Activated naive CD8-positive, alpha-beta T cell treated with anti-CD3 and anti-CD28 coated beads, Interleukin-2, amount 50 U/mL, for 24 hours (primary cell): ENCODE data around the gene DPM3.

Source experiments
- ATAC-seq: fragments of 150-1000 bp; cut with Tn5 transposase; one replicate; pipeline ENCODE4 v1.10.0; 2021
- DNase-seq: peaks from one replicate; pipeline ENCODE4 v3.0.0; 2021
- H3K27ac Mint-ChIP-seq: one replicate; pipeline ENCODE4 v1.8.0; 2021; ENCODE audit warnings: mild to moderate bottlenecking, mixed read lengths
- H3K27me3 Mint-ChIP-seq: one replicate; pipeline ENCODE4 v1.8.0; 2021; ENCODE audit warnings: mixed read lengths
- H3K36me3 Mint-ChIP-seq: one replicate; pipeline ENCODE4 v1.8.0; 2021; ENCODE audit warnings: low read depth, mixed read lengths
- H3K4me1 Mint-ChIP-seq: one replicate; pipeline ENCODE4 v1.8.0; 2021; ENCODE audit warnings: mixed read lengths
- H3K4me3 Mint-ChIP-seq: one replicate; pipeline ENCODE4 v1.8.0; 2021; ENCODE audit warnings: mild to moderate bottlenecking, moderate library complexity, mixed read lengths
- H3K9me3 Mint-ChIP-seq: one replicate; pipeline ENCODE4 v1.8.0; 2021; ENCODE audit warnings: mixed read lengths

Gene DPM3

GRCh38 chr1:155179112-155180031 lies 39.0 kb upstream of the DPM3 start:
- Mint-ChIP-seq H3K9me3 (no peaks in the 10 kb centered on the region), H3K36me3 (peaks cover 2% of the 10 kb centered on the region), H3K27ac (no peak overlapping the region), H3K27me3 (no peaks in the 10 kb centered on the region), H3K4me3 (no peak overlapping the region), H3K4me1 (peaks cover 22% of the 10 kb centered on the region)
- DNase-seq (no peak), ATAC-seq (no peak)

DNA sequence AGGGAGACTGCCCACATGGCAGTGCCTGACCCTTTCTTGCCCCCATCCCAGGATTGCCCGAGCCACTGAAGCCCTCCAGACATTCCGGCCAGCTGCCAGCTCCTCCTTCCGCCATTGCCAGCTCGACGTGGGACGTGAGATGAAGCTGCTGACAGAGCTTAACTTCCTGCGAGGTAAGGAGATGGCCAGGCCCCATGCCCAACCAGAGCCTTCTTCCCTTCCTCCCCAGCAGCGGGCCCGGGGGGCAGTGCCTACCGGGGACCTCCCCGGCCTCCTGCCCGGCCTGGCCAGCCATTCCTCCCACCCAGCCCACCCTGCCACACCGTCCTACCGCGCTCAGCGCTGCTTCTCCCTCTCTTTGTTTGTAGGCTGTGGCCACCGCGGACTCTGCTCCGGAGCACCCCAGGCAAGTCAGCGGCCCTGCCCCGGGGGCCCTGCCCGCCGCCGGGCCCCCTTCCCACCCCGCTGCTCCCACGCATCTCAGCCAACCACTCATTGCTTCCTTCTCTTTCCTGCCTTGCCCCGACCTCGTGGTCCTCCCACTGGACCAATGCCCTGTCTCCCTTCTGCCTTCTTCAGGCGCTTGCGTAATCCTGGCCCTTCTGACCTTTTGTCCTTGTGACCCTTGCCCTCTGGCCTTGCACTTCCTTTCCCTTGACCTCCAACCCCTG lies 38.2 kb upstream of the DPM3 start:
- Mint-ChIP-seq H3K27ac (no peak overlapping the region), H3K27me3 (no peaks in the 10 kb centered on the region), H3K9me3 (no peaks in the 10 kb centered on the region), H3K36me3 (peaks cover 2% of the 10 kb centered on the region), H3K4me3 (no peak overlapping the region), H3K4me1 (peaks cover 27% of the 10 kb centered on the region)
- DNase-seq (no peak), ATAC-seq (no peak)

DNA sequence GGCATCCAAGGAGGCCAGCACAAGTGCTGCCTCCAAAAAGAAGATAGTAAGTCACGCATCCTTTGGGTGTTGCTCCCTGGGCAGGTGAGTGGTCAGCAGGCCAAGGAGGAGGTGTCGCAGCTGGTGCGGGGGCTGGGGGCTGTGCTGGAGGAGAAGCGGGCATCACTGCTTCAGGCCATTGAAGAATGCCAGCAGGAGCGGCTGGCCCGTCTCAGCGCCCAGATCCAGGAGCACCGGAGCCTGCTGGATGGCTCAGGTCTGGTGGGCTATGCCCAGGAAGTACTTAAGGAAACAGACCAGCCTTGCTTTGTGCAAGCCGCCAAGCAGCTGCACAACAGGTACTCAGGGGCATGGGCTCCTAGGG lies 37.6 kb upstream of the DPM3 start:
- Mint-ChIP-seq H3K27ac (no peak overlapping the region), H3K36me3 (peaks cover 7% of the 10 kb centered on the region), H3K9me3 (no peaks in the 10 kb centered on the region), H3K4me3 (no peak overlapping the region), H3K27me3 (peaks cover 2% of the 10 kb centered on the region), H3K4me1 (peaks cover 34% of the 10 kb centered on the region)
- no peak for ATAC-seq
- no peak for DNase-seq

- H3K9me3 Mint-ChIP-seq = no peaks in the 10 kb centered on the region
- no peak overlapping the region for H3K4me3 Mint-ChIP-seq
- peaks cover 2% of the 10 kb centered on the region for H3K27me3 Mint-ChIP-seq
- ATAC-seq = no peak
- H3K36me3 Mint-ChIP-seq = peaks cover 10% of the 10 kb centered on the region
- H3K4me1 Mint-ChIP-seq = peaks cover 36% of the 10 kb centered on the region
- no peak for DNase-seq
- no peak overlapping the region for H3K27ac Mint-ChIP-seq
Measured at GRCh38 chr1:155177192-155177917, 37.0 kb upstream of the DPM3 start.

DNA sequence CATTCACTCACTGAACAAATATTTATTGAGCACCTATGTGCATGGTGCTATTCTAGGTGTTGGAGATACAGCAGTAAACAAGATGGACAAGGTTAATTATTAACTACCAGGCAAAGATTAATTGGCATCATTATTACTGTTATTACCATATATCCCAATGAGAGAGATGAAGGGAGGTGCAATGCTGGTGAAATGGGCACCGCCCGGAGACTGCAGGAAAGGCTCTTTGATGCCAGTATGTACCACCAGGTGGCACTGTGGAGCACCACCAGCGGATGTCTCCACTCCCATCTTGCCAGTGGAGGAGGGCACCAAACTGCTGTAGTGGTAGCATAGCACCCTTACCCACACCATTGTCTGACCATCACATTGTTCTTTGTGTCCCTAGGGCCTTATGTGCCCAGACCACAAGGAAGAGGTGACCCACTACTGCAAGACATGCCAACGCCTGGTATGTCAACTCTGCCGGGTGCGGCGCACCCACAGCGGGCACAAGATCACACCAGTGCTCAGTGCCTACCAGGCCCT lies 36.3 kb upstream of the DPM3 start:
- DNase-seq (peak; percentile 92), ATAC-seq (peak; percentile 47)
- Mint-ChIP-seq H3K27ac (no peak overlapping the region), H3K4me3 (no peak overlapping the region), H3K27me3 (peaks cover 2% of the 10 kb centered on the region), H3K9me3 (no peaks in the 10 kb centered on the region), H3K4me1 (peaks cover 44% of the 10 kb centered on the region), H3K36me3 (peaks cover 16% of the 10 kb centered on the region)

DNA sequence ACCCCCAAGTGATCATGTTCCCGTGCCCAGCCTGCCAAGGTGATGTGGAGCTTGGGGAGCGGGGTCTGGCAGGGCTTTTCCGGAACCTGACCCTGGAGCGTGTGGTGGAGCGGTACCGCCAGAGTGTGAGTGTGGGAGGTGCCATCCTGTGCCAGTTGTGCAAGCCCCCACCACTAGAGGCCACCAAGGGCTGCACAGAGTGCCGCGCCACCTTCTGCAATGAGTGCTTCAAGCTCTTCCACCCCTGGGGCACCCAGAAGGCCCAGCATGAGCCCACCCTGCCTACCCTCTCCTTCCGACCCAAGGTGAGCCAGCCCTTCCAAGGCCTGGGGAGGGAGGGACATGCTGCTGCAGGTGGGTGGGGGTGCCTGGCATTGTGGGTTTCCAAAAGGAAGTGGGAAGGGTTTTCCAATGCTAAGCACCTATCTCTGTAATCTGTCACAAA lies 35.6 kb upstream of the DPM3 start:
- Mint-ChIP-seq H3K36me3 (peaks cover 17% of the 10 kb centered on the region), H3K27ac (no peak overlapping the region), H3K27me3 (peaks cover 2% of the 10 kb centered on the region), H3K4me3 (no peak overlapping the region), H3K4me1 (peaks cover 48% of the 10 kb centered on the region), H3K9me3 (no peaks in the 10 kb centered on the region)
- ATAC-seq = no peak
- DNase-seq = peak; percentile 35

- peak overlapping the region; percentile 67 for H3K27ac Mint-ChIP-seq
Measured at GRCh38 chr1:155175281-155175926, 35.1 kb upstream of the DPM3 start.

DNA sequence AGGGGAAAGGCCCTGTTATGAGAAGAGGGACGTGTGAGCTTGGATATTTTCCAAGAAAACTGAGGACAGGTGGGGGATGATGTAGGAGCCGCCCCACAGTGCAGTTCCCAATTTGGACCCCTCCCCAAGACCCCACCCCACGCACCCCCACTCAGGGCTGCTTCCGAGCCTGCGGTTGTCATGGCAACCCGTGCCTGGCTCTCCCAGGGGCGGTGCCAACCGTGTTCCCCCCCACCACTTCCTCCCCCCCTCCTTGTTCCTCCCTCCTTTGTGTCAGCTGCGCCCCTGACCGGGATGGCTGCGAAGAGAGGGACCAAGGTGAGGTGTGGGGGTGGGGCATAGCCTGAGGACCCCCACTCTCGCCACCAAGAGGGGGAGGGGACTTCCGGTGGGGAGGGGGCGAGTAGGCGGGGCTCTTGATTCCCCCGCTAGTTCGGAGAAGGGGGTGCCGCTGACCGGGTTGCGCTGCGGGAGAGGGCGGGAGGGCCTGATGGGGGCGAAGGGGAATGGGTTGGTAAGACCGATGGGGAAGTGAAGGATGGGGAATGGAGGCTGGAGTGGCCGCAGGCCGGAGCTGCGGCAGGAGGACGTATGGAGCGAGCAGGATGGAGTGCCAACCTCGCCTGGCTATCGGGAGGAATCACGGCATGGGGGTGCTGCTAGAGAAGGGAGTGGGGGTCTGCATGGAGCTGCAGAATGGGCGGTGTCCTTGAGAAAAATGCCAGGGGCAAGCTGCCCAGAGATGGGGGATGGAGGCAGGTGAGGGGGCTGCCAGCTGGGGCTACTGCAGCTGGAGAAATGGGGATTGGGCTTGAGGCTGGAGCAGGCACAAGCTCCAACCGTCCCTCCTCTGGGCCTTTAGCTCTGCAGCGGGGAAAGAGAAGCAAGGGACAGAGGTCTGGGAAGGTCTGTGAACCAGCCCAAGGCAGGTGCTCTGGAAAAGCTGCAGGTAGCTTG lies 34.3 kb upstream of the DPM3 start:
- Mint-ChIP-seq H3K4me1 (peaks cover 50% of the 10 kb centered on the region), H3K27ac (peak overlapping the region; percentile 99), H3K27me3 (peaks cover 2% of the 10 kb centered on the region), H3K9me3 (no peaks in the 10 kb centered on the region), H3K36me3 (peaks cover 25% of the 10 kb centered on the region), H3K4me3 (peak overlapping the region; percentile 99)
- no peak for ATAC-seq
- DNase-seq = peak; percentile 57

More at GRCh38 chr1:155175281-155175926, 35.1 kb upstream of the DPM3 start:
- H3K9me3 Mint-ChIP-seq = no peaks in the 10 kb centered on the region
- H3K4me1 Mint-ChIP-seq = peaks cover 49% of the 10 kb centered on the region
- ATAC-seq = no peak
- DNase-seq = no peak
- peaks cover 2% of the 10 kb centered on the region for H3K27me3 Mint-ChIP-seq
- H3K4me3 Mint-ChIP-seq = peak overlapping the region; percentile 99
- peaks cover 20% of the 10 kb centered on the region for H3K36me3 Mint-ChIP-seq

- H3K9me3 Mint-ChIP-seq = no peaks in the 10 kb centered on the region
- H3K4me1 Mint-ChIP-seq = peaks cover 50% of the 10 kb centered on the region
- H3K27me3 Mint-ChIP-seq = peaks cover 2% of the 10 kb centered on the region
- peaks cover 32% of the 10 kb centered on the region for H3K36me3 Mint-ChIP-seq
- peak within 1 kb of the TSS; percentile 99 for H3K27ac Mint-ChIP-seq
- DNase-seq = peak; percentile 79
- ATAC-seq = peak; percentile 34
- H3K4me3 Mint-ChIP-seq = peak within 1 kb of the TSS; percentile 99
Measured at GRCh38 chr1:155173478-155174323, 33.4 kb upstream of the DPM3 start, which contains the start of gene TRIM46. TRIM46 (plus strand) TSS chr1:155173849; CDS start chr1:155173967, 118 bp downstream.

DNA sequence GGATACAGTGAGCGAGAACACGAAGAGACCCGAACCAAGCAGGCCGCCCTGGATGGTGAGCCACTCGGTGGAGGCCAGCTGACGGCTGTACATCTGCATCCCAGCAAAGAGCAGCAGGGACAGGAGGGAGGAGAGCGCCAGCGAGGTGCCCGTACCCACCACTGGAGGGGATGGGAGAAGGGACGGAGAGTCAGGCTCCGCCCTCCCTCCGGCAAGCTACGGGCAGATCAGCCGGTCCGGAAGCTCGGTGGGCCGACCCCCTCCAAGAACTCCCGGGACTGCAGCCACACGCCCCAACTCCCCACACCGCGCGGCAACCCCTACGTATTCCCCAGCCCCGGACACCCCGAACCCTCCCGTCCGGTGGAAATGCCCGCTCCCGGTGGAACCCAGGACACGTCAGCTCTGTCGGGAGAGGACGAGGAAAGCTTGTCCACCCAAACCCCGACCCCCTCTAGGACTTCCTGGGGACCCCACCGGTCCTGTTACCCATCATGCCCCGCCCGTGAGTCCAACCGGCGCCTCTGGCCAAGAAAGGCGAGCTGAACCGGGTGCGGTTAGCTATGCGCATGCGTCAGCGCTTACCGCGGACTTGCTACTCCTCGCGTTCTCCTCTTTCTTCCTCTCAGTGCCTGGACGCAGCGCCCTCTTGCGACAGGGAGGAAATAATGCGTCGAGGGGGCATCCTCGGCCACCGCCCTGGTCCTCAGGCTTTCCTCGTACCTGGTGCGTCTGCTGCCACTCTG lies 32.6 kb upstream of the DPM3 start, which contains the start of gene KRTCAP2:
TSS of gene KRTCAP2 (minus strand) at position 573 of the 746 bp plus-strand sequence. CDS start at position 493, 80 bp downstream.
- Mint-ChIP-seq H3K4me1 (peaks cover 52% of the 10 kb centered on the region), H3K9me3 (no peaks in the 10 kb centered on the region)
- ATAC-seq = peak; percentile 78

GRCh38 chr1:155171836-155172731 lies 31.8 kb upstream of the DPM3 start:
- Mint-ChIP-seq H3K27ac (peak overlapping the region; percentile 99), H3K4me1 (peaks cover 57% of the 10 kb centered on the region), H3K36me3 (peaks cover 32% of the 10 kb centered on the region), H3K9me3 (no peaks in the 10 kb centered on the region), H3K27me3 (peaks cover 2% of the 10 kb centered on the region), H3K4me3 (peak overlapping the region; percentile 99)
- no peak for DNase-seq
- ATAC-seq = peak; percentile 27

More for the DNA sequence above, 32.6 kb upstream of the DPM3 start, which contains the start of gene KRTCAP2:
- H3K4me3 Mint-ChIP-seq = peak within 1 kb of the TSS; percentile 99
- H3K27ac Mint-ChIP-seq = peak within 1 kb of the TSS; percentile 99
- peaks cover 2% of the 10 kb centered on the region for H3K27me3 Mint-ChIP-seq
- peak; percentile 96 for DNase-seq
- H3K36me3 Mint-ChIP-seq = peaks cover 32% of the 10 kb centered on the region
